ENCODE data around the gene AP5Z1. TPM values are rescaled to one million over a fixed set of nuclear protein-coding genes. Genes with fewer than 3 reads are reported as not detected.

Gene AP5Z1
- total RNA-seq, 2 experiments from 2014 or later, result 21.6 to 24.1 TPM

GRCh38 chr7:4774007-4774406, 1.4 kb upstream of the AP5Z1 start:
- POLR2A ChIA-PET, result interaction anchor here (2.3 kb wide), 1 partner anchor 27 kb away, joined by 15 read pairs; no protein-coding TSS in a partner anchor
- CTCF ChIA-PET, result interaction anchor here (3.1 kb wide), 1 partner anchor 18 kb away, joined by 21 read pairs; no protein-coding TSS in a partner anchor
- Mint-ChIP-seq H3K27ac (peak overlapping the region; percentile 91), H3K4me3 (peak overlapping the region; percentile 95), H3K4me1 (ENCODE audit: low read depth) (peaks cover 36% of the 10 kb centered on the region), H3K9me3 (no peaks in the 10 kb centered on the region), H3K27me3 (no peaks in the 10 kb centered on the region), H3K36me3 (peaks cover 8% of the 10 kb centered on the region)
- no peak for DNase-seq
- intact Hi-C loops (cut with micrococcal nuclease), result loop anchor here (2.0 kb wide), 1 partner anchor 29 kb away; no protein-coding TSS in a partner anchor

GRCh38 chr7:4774658-4775249, 669 bp upstream of the AP5Z1 start:
- POLR2A ChIA-PET, result interaction anchor here (0.6 to 2.4 kb wide), 12 partner anchors 14 to 366 kb away, joined by 3 to 15 read pairs (median 4); partner anchors contain the start of gene FOXK1
- Mint-ChIP-seq H3K4me1 (ENCODE audit: low read depth) (peaks cover 36% of the 10 kb centered on the region), H3K4me3 (peak overlapping the region; percentile 95), H3K36me3 (peaks cover 8% of the 10 kb centered on the region), H3K27ac (peak overlapping the region; percentile 91), H3K27me3 (no peaks in the 10 kb centered on the region), H3K9me3 (no peaks in the 10 kb centered on the region)
- CTCF ChIA-PET, result interaction anchor here (1.0 to 3.1 kb wide), 7 partner anchors 17 to 199 kb away, joined by 3 to 21 read pairs (median 7); partner anchors contain the start of gene RADIL
- intact Hi-C loops (cut with micrococcal nuclease), result loop anchor here (1.0 to 2.0 kb wide), 4 partner anchors 18 to 133 kb away; no protein-coding TSS in a partner anchor
- DNase-seq, result no peak

- intact Hi-C loops (cut with micrococcal nuclease), result loop anchor here (1.0 to 2.0 kb wide), 4 partner anchors 16 to 135 kb away; no protein-coding TSS in a partner anchor
- Mint-ChIP-seq H3K4me1 (ENCODE audit: low read depth) (peaks cover 36% of the 10 kb centered on the region), H3K27me3 (no peaks in the 10 kb centered on the region), H3K36me3 (peaks cover 10% of the 10 kb centered on the region), H3K27ac (peak overlapping the region; percentile 91), H3K4me3 (peak overlapping the region; percentile 95), H3K9me3 (no peaks in the 10 kb centered on the region)
- DNase-seq, result peak; percentile 73
- ChIA-PET POLR2A (interaction anchor here (0.6 to 2.4 kb wide), 11 partner anchors 9 to 198 kb away, joined by 3 to 15 read pairs (median 5); partner anchors contain the start of gene FOXK1), CTCF (interaction anchor here (0.6 to 3.1 kb wide), 8 partner anchors 16 to 198 kb away, joined by 3 to 21 read pairs (median 6); partner anchors contain the start of gene RADIL)
These were observed 613 bp downstream of the AP5Z1 start for GRCh38 chr7:4775848-4776623.

GRCh38 chr7:4779118-4779517, 3.7 kb downstream of the AP5Z1 start:
- H3K4me1 Mint-ChIP-seq (ENCODE audit: low read depth), result peaks cover 31% of the 10 kb centered on the region
- no peak for DNase-seq
- H3K27ac Mint-ChIP-seq, result no peak overlapping the region
- H3K27me3 Mint-ChIP-seq, result no peaks in the 10 kb centered on the region
- ChIA-PET POLR2A (no interaction called here), CTCF (interaction anchor here (0.8 to 1.6 kb wide), 2 partner anchors 14 to 19 kb away, joined by 3 to 6 read pairs; no protein-coding TSS in a partner anchor)
- no peaks in the 10 kb centered on the region for H3K9me3 Mint-ChIP-seq
- H3K36me3 Mint-ChIP-seq, result peaks cover 19% of the 10 kb centered on the region
- no peak overlapping the region for H3K4me3 Mint-ChIP-seq
- intact Hi-C loops (cut with micrococcal nuclease), result no loop called here

GRCh38 chr7:4781366-4782069, 6.1 kb downstream of the AP5Z1 start:
- DNase-seq, result no peak
- peaks cover 20% of the 10 kb centered on the region for H3K36me3 Mint-ChIP-seq
- H3K27me3 Mint-ChIP-seq, result no peaks in the 10 kb centered on the region
- H3K27ac Mint-ChIP-seq, result no peak overlapping the region
- no peak overlapping the region for H3K4me3 Mint-ChIP-seq
- ChIA-PET POLR2A (no interaction called here), CTCF (no interaction called here)
- intact Hi-C loops (cut with micrococcal nuclease), result no loop called here
- H3K4me1 Mint-ChIP-seq (ENCODE audit: low read depth), result peaks cover 17% of the 10 kb centered on the region
- H3K9me3 Mint-ChIP-seq, result no peaks in the 10 kb centered on the region

- POLR2A ChIA-PET, result no interaction called here
- H3K4me3 Mint-ChIP-seq, result no peak overlapping the region
- no peak for DNase-seq
- no peak overlapping the region for H3K27ac Mint-ChIP-seq
- no peaks in the 10 kb centered on the region for H3K27me3 Mint-ChIP-seq
- intact Hi-C loops (cut with micrococcal nuclease), result no loop called here
- CTCF ChIA-PET, result no interaction called here
- peaks cover 9% of the 10 kb centered on the region for H3K4me1 Mint-ChIP-seq (ENCODE audit: low read depth)
- H3K9me3 Mint-ChIP-seq, result no peaks in the 10 kb centered on the region
- H3K36me3 Mint-ChIP-seq, result peaks cover 18% of the 10 kb centered on the region
These were observed 7.2 kb downstream of the AP5Z1 start for GRCh38 chr7:4782333-4783291.

- H3K36me3 Mint-ChIP-seq, result peaks cover 18% of the 10 kb centered on the region
- no peak overlapping the region for H3K4me3 Mint-ChIP-seq
- H3K9me3 Mint-ChIP-seq, result no peaks in the 10 kb centered on the region
- intact Hi-C loops (cut with micrococcal nuclease), result no loop called here
- ChIA-PET POLR2A (interaction anchor here (0.7 kb wide), 1 partner anchor 354 kb away, joined by 3 read pairs; no protein-coding TSS in a partner anchor), CTCF (no interaction called here)
- no peak for DNase-seq
- H3K27me3 Mint-ChIP-seq, result no peaks in the 10 kb centered on the region
- peaks cover 2% of the 10 kb centered on the region for H3K4me1 Mint-ChIP-seq (ENCODE audit: low read depth)
- no peak overlapping the region for H3K27ac Mint-ChIP-seq
These were observed 7.8 kb downstream of the AP5Z1 start for GRCh38 chr7:4783292-4783652.

- POLR2A ChIA-PET, result interaction anchor here (0.7 kb wide), 1 partner anchor 355 kb away, joined by 3 read pairs; no protein-coding TSS in a partner anchor
- intact Hi-C loops (cut with micrococcal nuclease), result no loop called here
- no peak for DNase-seq
- no peaks in the 10 kb centered on the region for H3K4me1 Mint-ChIP-seq (ENCODE audit: low read depth)
- H3K4me3 Mint-ChIP-seq, result no peak overlapping the region
- H3K36me3 Mint-ChIP-seq, result peaks cover 15% of the 10 kb centered on the region
- H3K27me3 Mint-ChIP-seq, result no peaks in the 10 kb centered on the region
- no peak overlapping the region for H3K27ac Mint-ChIP-seq
- no peaks in the 10 kb centered on the region for H3K9me3 Mint-ChIP-seq
- CTCF ChIA-PET, result no interaction called here
These were observed 8.4 kb downstream of the AP5Z1 start for GRCh38 chr7:4783762-4784351.

- no peak for DNase-seq
- Mint-ChIP-seq H3K36me3 (peaks cover 15% of the 10 kb centered on the region), H3K9me3 (no peaks in the 10 kb centered on the region), H3K4me1 (ENCODE audit: low read depth) (no peaks in the 10 kb centered on the region), H3K4me3 (no peak overlapping the region), H3K27me3 (no peaks in the 10 kb centered on the region), H3K27ac (no peak overlapping the region)
- ChIA-PET CTCF (no interaction called here), POLR2A (interaction anchor here (0.9 kb wide), 1 partner anchor 9 kb away, joined by 4 read pairs; the partner anchor contains the start of gene AP5Z1)
- intact Hi-C loops (cut with micrococcal nuclease), result no loop called here
These were observed 9.4 kb downstream of the AP5Z1 start for GRCh38 chr7:4784799-4785198.

- Mint-ChIP-seq H3K36me3 (peaks cover 19% of the 10 kb centered on the region), H3K4me1 (ENCODE audit: low read depth) (no peaks in the 10 kb centered on the region), H3K4me3 (no peak overlapping the region), H3K27ac (no peak overlapping the region), H3K27me3 (no peaks in the 10 kb centered on the region), H3K9me3 (no peaks in the 10 kb centered on the region)
- intact Hi-C loops (cut with micrococcal nuclease), result no loop called here
- POLR2A ChIA-PET, result interaction anchor here (0.9 kb wide), 1 partner anchor 10 kb away, joined by 4 read pairs; the partner anchor contains the start of gene AP5Z1
- no peak for DNase-seq
- CTCF ChIA-PET, result interaction anchor here (0.8 kb wide), 1 partner anchor 13 kb away, joined by 4 read pairs; no protein-coding TSS in a partner anchor
These were observed 9.9 kb downstream of the AP5Z1 start for GRCh38 chr7:4785371-4785770.
